PFSK-1 (cell line): ENCODE data around the gene APOM.

ENCODE experiments used
- FOXP2 ChIP-seq: optimal IDR thresholded peaks from 2 replicates; pipeline ENCODE3; 2011; ENCODE audit warnings: borderline replicate concordance, control low read depth, inconsistent platforms; ENCODE audit not compliant: insufficient read depth; ENCODE audit errors: extremely low read length, extremely low read depth
- POLR2AphosphoS5 ChIP-seq: IDR thresholded peaks from 2 replicates; pipeline ENCODE4 v1.6.1; 2012; ENCODE audit warnings: low read depth, mild to moderate bottlenecking, control low read depth, low read length, moderate library complexity
- REST ChIP-seq, 2 experiments: IDR thresholded peaks; 2 replicates each; pipeline versions ENCODE4 v1.6.1 to v1.8.0; 2011 to 2012; ENCODE audit warnings: low read depth in 2 of 2, low read length in 2 of 2, control low read depth in 1 of 2, inconsistent platforms in 1 of 2, mild to moderate bottlenecking in 1 of 2, moderate library complexity in 1 of 2; ENCODE audit not compliant: insufficient read depth in 1 of 2
- SIN3A ChIP-seq: IDR thresholded peaks from 2 replicates; pipeline ENCODE4 v1.6.1; 2012; ENCODE audit warnings: mild to moderate bottlenecking, low read length, moderate library complexity, borderline replicate concordance; ENCODE audit not compliant: insufficient read depth
- TAF1 ChIP-seq: IDR thresholded peaks from 2 replicates; pipeline ENCODE4 v1.6.1; 2012; ENCODE audit warnings: low read length, control low read depth, borderline replicate concordance; ENCODE audit not compliant: insufficient read depth

Gene APOM

GRCh38 chr6:31614075-31614619, 41.5 kb upstream of the APOM start:
- TF ChIP-seq SIN3A (no peak), POLR2AphosphoS5 (no peak), FOXP2 (no peak), TAF1 (no peak), REST (IDR thresholded peaks at IDR 0.05; ENCODE audit: insufficient read depth in 1 of 2, low read depth in 2 of 2, low read length in 2 of 2) (no peak)

GRCh38 chr6:31614684-31615578, 40.8 kb upstream of the APOM start, which contains the start of gene AIF1:
Gene AIF1, plus strand, starts transcription at chr6:31615234. Its CDS starts 96 bp downstream, at chr6:31615330.
- TF ChIP-seq FOXP2 (no peak), POLR2AphosphoS5 (no peak), TAF1 (no peak), REST (IDR thresholded peaks at IDR 0.05; ENCODE audit: insufficient read depth in 1 of 2, low read depth in 2 of 2, low read length in 2 of 2) (no peak), SIN3A (no peak)

- no peak for TF ChIP-seq POLR2AphosphoS5
- no peak for TF ChIP-seq SIN3A
- no peak for TF ChIP-seq FOXP2
- no peak for TF ChIP-seq TAF1
- no peak for TF ChIP-seq REST (IDR thresholded peaks at IDR 0.05; ENCODE audit: insufficient read depth in 1 of 2, low read depth in 2 of 2, low read length in 2 of 2)
Measured at GRCh38 chr6:31615748-31616147, 39.9 kb upstream of the APOM start.

DNA sequence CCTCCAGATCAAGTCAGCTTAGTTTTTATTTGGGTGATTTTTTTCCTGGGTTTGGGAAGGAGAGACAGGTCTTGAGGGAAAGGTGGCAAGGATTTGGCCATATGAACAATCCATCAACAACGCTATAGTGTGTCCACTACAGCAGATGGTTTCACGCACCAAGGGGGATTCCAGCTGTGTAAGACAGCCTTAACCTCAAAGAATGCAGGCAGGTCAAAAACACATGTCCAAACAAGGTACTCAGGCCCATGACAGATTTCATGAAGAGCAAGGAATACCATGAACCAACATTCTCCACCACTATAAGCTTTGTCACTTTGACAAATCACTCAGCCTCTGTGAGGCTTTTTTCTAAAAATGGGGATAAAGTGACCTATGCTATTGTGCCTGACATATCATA, 38.7 kb upstream of the APOM start:
- no peak for TF ChIP-seq SIN3A
- no peak for TF ChIP-seq REST (IDR thresholded peaks at IDR 0.05; ENCODE audit: insufficient read depth in 1 of 2, low read depth in 2 of 2, low read length in 2 of 2)
- TF ChIP-seq FOXP2: no peak
- TF ChIP-seq TAF1: no peak
- TF ChIP-seq POLR2AphosphoS5: no peak
